Omental fat pad (tissue), 4 donors: ENCODE data around the gene XPR1. TPM values are rescaled to one million over a fixed set of nuclear protein-coding genes. Genes with fewer than 3 reads are reported as not detected.

Source experiments
- ATAC-seq: fragments of 150-250 bp; one replicate; pipeline ENCODE4 v1.9.1; 2016; ENCODE audit warnings: mild to moderate bottlenecking, moderate library complexity; ENCODE audit not compliant: low FRiP score
- DNase-seq: peaks from one replicate; pipeline ENCODE4 v3.0.0-alpha.2; 2019; ENCODE audit warnings: low spot score
- CTCF ChIP-seq, 3 donors: fragments of 450-650 bp; IDR thresholded peaks; one replicate each; pipeline ENCODE4 v1.5.1; 2016 to 2017; ENCODE audit warnings: antibody characterized with exemption in 3 of 3, mild to moderate bottlenecking in 3 of 3, moderate library complexity in 2 of 3
- small RNA-seq: library from RNA; depleted of rRNA; stranded (forward); fragments of <200 nt; gene quantifications from one replicate; pipeline ENCODE3, GENCODE V24; 2016
- total RNA-seq, 4 donors: library from RNA; depleted of rRNA; stranded (reverse); fragments of >200 nt; gene quantifications; one replicate each; pipeline ENCODE4 v1.1.0, GENCODE V29; 2016

The XPR1 gene
- total RNA-seq, 4 donors from 2014 or later, result 18.2 to 24.7 (median 20.0) TPM

- DNase-seq (no peak), ATAC-seq (no peak)
- no peak for TF ChIP-seq CTCF (IDR thresholded peaks at IDR 0.05)
These were observed 307.9 kb downstream of the XPR1 start for GRCh38 chr1:180939711-180940103.

Small RNA genes lying within 50 kb of the gene (small RNA-seq; reads per million reads assigned to genes)
- not detected for gene RF00026

Other genes with a start within 250 kb of the XPR1 start
- gene ACBD6, start 129.4 kb upstream of the XPR1 start, total RNA-seq, result 10 to 100 TPM; 30.0 to 46.2 (median 38.9) TPM
- gene OVAAL, start 73.1 kb upstream of the XPR1 start, total RNA-seq, result not detected